Cardiac fibroblast (primary cell): ENCODE measurements around the gene SNX7.

Source experiments
- DNase-seq, 2 donors: peaks; one replicate each; pipeline versions ENCODE4 v3.0.0 to v3.0.0-alpha.2; 2010; ENCODE audit warnings: low read depth in 2 of 2
- H3K4me3 ChIP-seq, 2 donors: replicated peaks in 1 of 2; 1 replicate in 1 of 2; 2 replicates in 1 of 2; pipeline ENCODE4 v1.5.1; 2011; ENCODE audit warnings: low read depth in 2 of 2, low read length in 2 of 2, mild to moderate bottlenecking in 2 of 2, moderate library complexity in 1 of 2
- CTCF ChIP-seq: IDR thresholded peaks from one replicate; pipeline ENCODE4 v1.5.1; 2011; ENCODE audit warnings: low read depth, mild to moderate bottlenecking, low read length, inconsistent platforms

The SNX7 gene

GRCh38 chr1:98783821-98784220, 122.3 kb downstream of the SNX7 start:
- H3K4me3 ChIP-seq, result no peak overlapping the region
- no peak for TF ChIP-seq CTCF
- DNase-seq, result no peak

GRCh38 chr1:98791498-98791897, 130.0 kb downstream of the SNX7 start:
- no peak overlapping the region for H3K4me3 ChIP-seq
- no peak for DNase-seq
- TF ChIP-seq CTCF, result no peak

- peak; percentile 5 to 31 for DNase-seq
- TF ChIP-seq CTCF, result no peak
- no peak overlapping the region for H3K4me3 ChIP-seq
These were observed 130.6 kb downstream of the SNX7 start for GRCh38 chr1:98792123-98792522.

GRCh38 chr1:98793136-98793535, 131.6 kb downstream of the SNX7 start:
- no peak overlapping the region for H3K4me3 ChIP-seq
- DNase-seq, result peak in 1 of 2 donors; percentile 11

GRCh38 chr1:98794196-98794886, 132.8 kb downstream of the SNX7 start:
- H3K4me3 ChIP-seq, result no peak overlapping the region
- peak; percentile 80 to 84 for DNase-seq
- TF ChIP-seq CTCF, result peak; percentile 79

More at GRCh38 chr1:98793136-98793535, 131.6 kb downstream of the SNX7 start:
- TF ChIP-seq CTCF, result no peak

- no peak for TF ChIP-seq CTCF
- H3K4me3 ChIP-seq, result no peak overlapping the region
- DNase-seq, result no peak
These were observed 134.5 kb downstream of the SNX7 start for GRCh38 chr1:98796049-98796448.

GRCh38 chr1:98797506-98797905, 136.0 kb downstream of the SNX7 start:
- DNase-seq, result no peak
- no peak for TF ChIP-seq CTCF
- no peak overlapping the region for H3K4me3 ChIP-seq
